Measurements from ENCODE around the gene FCHO1. TPM values are rescaled to one million over a fixed set of nuclear protein-coding genes. Genes with fewer than 3 reads are reported as not detected.

FCHO1 gene
- total RNA-seq, 1 experiment from 2014 or later: 1.1 TPM

DNA sequence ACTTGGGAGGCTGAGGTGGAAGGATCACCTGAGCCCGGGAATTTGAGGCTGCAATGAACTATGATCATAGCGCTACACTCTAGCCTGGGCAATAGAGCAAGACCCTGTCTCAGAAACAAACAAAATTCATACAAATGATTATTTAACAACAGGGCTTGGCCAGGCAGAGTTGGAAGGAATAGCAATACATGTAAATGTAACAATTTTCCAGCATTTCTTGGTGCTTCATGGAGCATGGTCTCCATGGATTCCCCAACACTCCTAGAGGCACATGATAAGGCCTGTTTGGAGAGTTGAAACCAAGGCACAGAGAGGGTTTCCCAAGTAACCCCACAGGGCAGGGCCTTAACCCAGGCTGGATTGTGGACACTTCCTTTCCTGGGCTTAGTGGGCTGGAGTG lies 59.8 kb downstream of the FCHO1 start:
- no peak overlapping the region for H3K27ac ChIP-seq (ENCODE audit: low read length)
- CTCF ChIA-PET: no interaction called here
- POLR2A ChIA-PET: no interaction called here

DNA sequence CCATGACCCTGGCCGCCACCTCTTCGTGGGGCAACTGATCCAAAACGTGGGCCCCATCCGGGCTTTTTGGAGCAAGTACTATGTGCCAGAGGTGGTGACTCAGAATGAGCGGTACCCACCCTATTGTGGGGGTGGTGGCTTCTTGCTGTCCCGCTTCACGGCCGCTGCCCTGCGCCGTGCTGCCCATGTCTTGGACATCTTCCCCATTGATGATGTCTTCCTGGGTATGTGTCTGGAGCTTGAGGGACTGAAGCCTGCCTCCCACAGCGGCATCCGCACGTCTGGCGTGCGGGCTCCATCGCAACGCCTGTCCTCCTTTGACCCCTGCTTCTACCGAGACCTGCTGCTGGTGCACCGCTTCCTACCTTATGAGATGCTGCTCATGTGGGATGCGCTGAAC lies 60.4 kb downstream of the FCHO1 start:
- DNase-seq (ENCODE audit: low read depth, low spot score): no peak
- Histone ChIP-seq H3K36me3 (ENCODE audit: control insufficient read depth, insufficient read depth, low read length) (no peaks in the 10 kb centered on the region), H3K4me1 (ENCODE audit: control insufficient read depth, insufficient read depth, low read length) (no peaks in the 10 kb centered on the region), H3K9me3 (ENCODE audit: control insufficient read depth, insufficient read depth, low read depth, low read length) (no peaks in the 10 kb centered on the region), H3K4me3 (ENCODE audit: low read depth in 2 of 2, low read length in 2 of 2) (no peak overlapping the region), H3K27me3 (ENCODE audit: control insufficient read depth, insufficient read depth, low read length) (no peaks in the 10 kb centered on the region), H3K27ac (ENCODE audit: low read length) (no peak overlapping the region)
- POLR2A ChIA-PET: no interaction called here
- intact Hi-C loops (cut with micrococcal nuclease; ENCODE audit: unreplicated experiment) (no loop called here), in situ Hi-C loops (cut with HindIII; ENCODE audit: low pct_unique_long_range_greater_than_20kb, low sequenced_read_pairs) (no loop called here)
- no peak for ATAC-seq
- TF ChIP-seq, protein P1, sequence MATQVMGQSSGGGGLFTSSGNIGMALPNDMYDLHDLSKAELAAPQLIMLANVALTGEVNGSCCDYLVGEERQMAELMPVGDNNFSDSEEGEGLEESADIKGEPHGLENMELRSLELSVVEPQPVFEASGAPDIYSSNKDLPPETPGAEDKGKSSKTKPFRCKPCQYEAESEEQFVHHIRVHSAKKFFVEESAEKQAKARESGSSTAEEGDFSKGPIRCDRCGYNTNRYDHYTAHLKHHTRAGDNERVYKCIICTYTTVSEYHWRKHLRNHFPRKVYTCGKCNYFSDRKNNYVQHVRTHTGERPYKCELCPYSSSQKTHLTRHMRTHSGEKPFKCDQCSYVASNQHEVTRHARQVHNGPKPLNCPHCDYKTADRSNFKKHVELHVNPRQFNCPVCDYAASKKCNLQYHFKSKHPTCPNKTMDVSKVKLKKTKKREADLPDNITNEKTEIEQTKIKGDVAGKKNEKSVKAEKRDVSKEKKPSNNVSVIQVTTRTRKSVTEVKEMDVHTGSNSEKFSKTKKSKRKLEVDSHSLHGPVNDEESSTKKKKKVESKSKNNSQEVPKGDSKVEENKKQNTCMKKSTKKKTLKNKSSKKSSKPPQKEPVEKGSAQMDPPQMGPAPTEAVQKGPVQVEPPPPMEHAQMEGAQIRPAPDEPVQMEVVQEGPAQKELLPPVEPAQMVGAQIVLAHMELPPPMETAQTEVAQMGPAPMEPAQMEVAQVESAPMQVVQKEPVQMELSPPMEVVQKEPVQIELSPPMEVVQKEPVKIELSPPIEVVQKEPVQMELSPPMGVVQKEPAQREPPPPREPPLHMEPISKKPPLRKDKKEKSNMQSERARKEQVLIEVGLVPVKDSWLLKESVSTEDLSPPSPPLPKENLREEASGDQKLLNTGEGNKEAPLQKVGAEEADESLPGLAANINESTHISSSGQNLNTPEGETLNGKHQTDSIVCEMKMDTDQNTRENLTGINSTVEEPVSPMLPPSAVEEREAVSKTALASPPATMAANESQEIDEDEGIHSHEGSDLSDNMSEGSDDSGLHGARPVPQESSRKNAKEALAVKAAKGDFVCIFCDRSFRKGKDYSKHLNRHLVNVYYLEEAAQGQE (IDR thresholded peaks at IDR 0.05; ENCODE audit: insufficient read depth in 1 of 2, low read depth in 2 of 2, low read length in 1 of 2): no peak
- TF ChIP-seq, protein P2, sequence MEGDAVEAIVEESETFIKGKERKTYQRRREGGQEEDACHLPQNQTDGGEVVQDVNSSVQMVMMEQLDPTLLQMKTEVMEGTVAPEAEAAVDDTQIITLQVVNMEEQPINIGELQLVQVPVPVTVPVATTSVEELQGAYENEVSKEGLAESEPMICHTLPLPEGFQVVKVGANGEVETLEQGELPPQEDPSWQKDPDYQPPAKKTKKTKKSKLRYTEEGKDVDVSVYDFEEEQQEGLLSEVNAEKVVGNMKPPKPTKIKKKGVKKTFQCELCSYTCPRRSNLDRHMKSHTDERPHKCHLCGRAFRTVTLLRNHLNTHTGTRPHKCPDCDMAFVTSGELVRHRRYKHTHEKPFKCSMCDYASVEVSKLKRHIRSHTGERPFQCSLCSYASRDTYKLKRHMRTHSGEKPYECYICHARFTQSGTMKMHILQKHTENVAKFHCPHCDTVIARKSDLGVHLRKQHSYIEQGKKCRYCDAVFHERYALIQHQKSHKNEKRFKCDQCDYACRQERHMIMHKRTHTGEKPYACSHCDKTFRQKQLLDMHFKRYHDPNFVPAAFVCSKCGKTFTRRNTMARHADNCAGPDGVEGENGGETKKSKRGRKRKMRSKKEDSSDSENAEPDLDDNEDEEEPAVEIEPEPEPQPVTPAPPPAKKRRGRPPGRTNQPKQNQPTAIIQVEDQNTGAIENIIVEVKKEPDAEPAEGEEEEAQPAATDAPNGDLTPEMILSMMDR (IDR thresholded peaks at IDR 0.05): no peak
- no peak for TF ChIP-seq SIN3A (IDR thresholded peaks at IDR 0.05; ENCODE audit: borderline replicate concordance, insufficient read depth, low read depth, low read length)
- no peak for TF ChIP-seq POLR2AphosphoS5 (IDR thresholded peaks at IDR 0.05; ENCODE audit: low read depth, low read length)
- TF ChIP-seq TCF7L2 (IDR thresholded peaks at IDR 0.05; ENCODE audit: low read depth, low read length): no peak
- CTCF ChIA-PET: no interaction called here
- no TSS peak for BruUV-seq (replicated peaks)

More for the DNA sequence above, 59.8 kb downstream of the FCHO1 start:
- Histone ChIP-seq H3K36me3 (ENCODE audit: control insufficient read depth, insufficient read depth, low read length) (no peaks in the 10 kb centered on the region), H3K9me3 (ENCODE audit: control insufficient read depth, insufficient read depth, low read depth, low read length) (no peaks in the 10 kb centered on the region), H3K27me3 (ENCODE audit: control insufficient read depth, insufficient read depth, low read length) (no peaks in the 10 kb centered on the region), H3K4me3 (ENCODE audit: low read depth in 2 of 2, low read length in 2 of 2) (no peak overlapping the region), H3K4me1 (ENCODE audit: control insufficient read depth, insufficient read depth, low read length) (no peaks in the 10 kb centered on the region)
- no peak for ATAC-seq
- no peak for TF ChIP-seq POLR2AphosphoS5 (IDR thresholded peaks at IDR 0.05; ENCODE audit: low read depth, low read length)
- TF ChIP-seq, protein P1 (IDR thresholded peaks at IDR 0.05; ENCODE audit: insufficient read depth in 1 of 2, low read depth in 2 of 2, low read length in 1 of 2): no peak
- no peak for TF ChIP-seq SIN3A (IDR thresholded peaks at IDR 0.05; ENCODE audit: borderline replicate concordance, insufficient read depth, low read depth, low read length)
- TF ChIP-seq, protein P2 (IDR thresholded peaks at IDR 0.05): no peak
- TF ChIP-seq TCF7L2 (IDR thresholded peaks at IDR 0.05; ENCODE audit: low read depth, low read length): no peak
- no TSS peak for BruUV-seq (replicated peaks)
- intact Hi-C loops (cut with micrococcal nuclease; ENCODE audit: unreplicated experiment): no loop called here
- DNase-seq (ENCODE audit: low read depth, low spot score): no peak
- in situ Hi-C loops (cut with HindIII; ENCODE audit: low pct_unique_long_range_greater_than_20kb, low sequenced_read_pairs): no loop called here

All from Panc1 (cell line).